Germinal center (tissue), 1 donor: ENCODE data around the gene CFAP70.

Experiments used
- DNase-seq: peaks from one replicate; pipeline ENCODE4 v3.0.0; 2012; ENCODE audit warnings: mixed read lengths, low spot score

Gene CFAP70

GRCh38 chr10:73215749-73216148 lies 142.9 kb downstream of the CFAP70 start:
- no peak for DNase-seq

GRCh38 chr10:73211106-73211811 lies 147.4 kb downstream of the CFAP70 start:
- no peak for DNase-seq

GRCh38 chr10:73210395-73211105 lies 148.1 kb downstream of the CFAP70 start:
- no peak for DNase-seq

- no peak for DNase-seq
Observed at GRCh38 chr10:73209705-73210104, 149.0 kb downstream of the CFAP70 start.

GRCh38 chr10:73207883-73208282 lies 150.8 kb downstream of the CFAP70 start:
- no peak for DNase-seq

- DNase-seq = no peak
Observed at GRCh38 chr10:73206385-73206784, 152.3 kb downstream of the CFAP70 start.

GRCh38 chr10:73205890-73206289 lies 152.8 kb downstream of the CFAP70 start:
- no peak for DNase-seq

- DNase-seq = no peak
Observed at GRCh38 chr10:73205081-73205480, 153.6 kb downstream of the CFAP70 start.
